ENCODE results near the gene NACAD.

GRCh38 chr7:45106820-45107219 is 18.1 kb upstream of the NACAD start:
- no peak for TF ChIP-seq CTCF (IDR thresholded peaks at IDR 0.05; ENCODE audit: low read depth, low read length, poor library complexity, severe bottlenecking)
- TF ChIP-seq EZH2phosphoT487 (IDR thresholded peaks at IDR 0.05; ENCODE audit: borderline replicate concordance, low read length): no peak

Data from DOHH2 (cell line).